RPMI7951 (cell line): ENCODE data around the gene IL20RA. TPM values are rescaled to one million over a fixed set of nuclear protein-coding genes. Genes with fewer than 3 reads are reported as not detected.
A peak's percentile ranks its signal among the peaks of the same experiment; 100 is the strongest.

Experiments used
- DNase-seq: peaks from one replicate; pipeline ENCODE4 v3.0.0-alpha.2; 2012; ENCODE audit warnings: low read depth
- total RNA-seq: library from RNA; depleted of rRNA; stranded (reverse); fragments of >200 nt; shearing (Covaris generic); gene quantifications from 2 replicates; pipeline ENCODE4 v1.2.3, GENCODE V29; 2014

Gene IL20RA
- total RNA-seq, 1 experiment from 2014 or later, result not detected

DNA sequence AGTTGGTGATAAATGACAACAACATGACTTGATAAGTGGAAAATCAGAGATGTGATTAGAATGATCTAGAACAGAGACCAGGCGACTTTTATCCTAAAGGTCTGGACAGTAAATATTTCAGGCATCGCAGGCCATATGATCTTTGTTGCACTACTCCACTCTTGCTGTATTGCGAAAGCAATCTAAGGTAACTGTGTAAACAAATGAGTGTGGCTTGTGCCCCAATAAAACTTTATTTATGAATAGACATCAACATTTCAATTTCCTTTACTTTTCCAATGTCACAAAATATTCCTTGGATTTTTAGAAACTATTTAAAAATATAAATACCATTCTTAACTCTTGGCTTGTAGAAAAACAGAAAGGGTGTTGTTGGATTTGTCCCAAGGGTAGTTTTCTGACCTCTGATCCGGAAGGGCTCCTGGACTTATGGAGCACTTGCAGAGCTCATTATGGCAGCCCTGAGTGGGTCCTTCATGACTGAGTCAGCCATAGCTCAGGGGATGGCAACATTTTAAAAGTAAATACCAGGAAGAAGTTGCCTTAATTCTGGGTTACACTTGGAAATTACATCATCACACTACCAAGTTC is 34.5 kb downstream of the IL20RA start:
- no peak for DNase-seq

GRCh38 chr6:137008204-137008603 is 36.6 kb downstream of the IL20RA start:
- DNase-seq, result no peak

DNA sequence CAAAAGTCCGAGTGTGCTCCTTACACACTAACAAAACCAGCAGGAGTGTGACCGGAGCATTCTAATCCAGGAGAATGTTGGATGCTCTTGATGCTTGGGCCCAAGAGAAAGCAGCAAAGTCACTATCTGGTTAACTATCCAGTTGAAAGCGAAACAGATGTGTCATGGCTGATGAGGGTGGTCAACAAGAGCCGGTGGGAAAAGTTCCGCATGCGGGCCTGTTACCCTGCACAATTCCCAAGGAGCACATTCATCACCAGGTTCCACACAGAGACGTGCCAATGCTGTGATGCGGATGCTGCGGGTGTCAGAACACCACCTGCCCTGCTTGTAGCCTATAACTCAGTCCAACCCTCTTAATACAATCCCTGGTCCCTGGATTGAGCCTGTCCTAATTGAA is 38.7 kb downstream of the IL20RA start:
- DNase-seq, result no peak

GRCh38 chr6:137005073-137005472 is 39.7 kb downstream of the IL20RA start:
- no peak for DNase-seq

GRCh38 chr6:137002505-137002904 is 42.3 kb downstream of the IL20RA start:
- no peak for DNase-seq

DNA sequence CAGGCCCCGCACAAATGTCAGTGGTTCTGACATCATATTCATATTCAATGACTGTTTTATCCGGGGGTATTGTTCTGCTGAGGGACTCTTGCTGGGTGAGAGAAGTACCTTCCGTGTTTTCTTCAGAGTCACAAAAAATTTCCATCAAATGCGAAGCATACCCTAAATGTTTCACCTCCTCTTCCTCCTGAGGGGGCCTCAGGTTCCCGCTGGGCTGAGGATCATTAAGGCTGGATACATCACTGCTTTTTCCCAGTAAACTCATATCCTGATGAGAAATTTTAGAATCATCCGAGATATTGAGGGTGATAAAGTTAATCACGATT is 42.8 kb downstream of the IL20RA start:
- DNase-seq, result no peak

DNA sequence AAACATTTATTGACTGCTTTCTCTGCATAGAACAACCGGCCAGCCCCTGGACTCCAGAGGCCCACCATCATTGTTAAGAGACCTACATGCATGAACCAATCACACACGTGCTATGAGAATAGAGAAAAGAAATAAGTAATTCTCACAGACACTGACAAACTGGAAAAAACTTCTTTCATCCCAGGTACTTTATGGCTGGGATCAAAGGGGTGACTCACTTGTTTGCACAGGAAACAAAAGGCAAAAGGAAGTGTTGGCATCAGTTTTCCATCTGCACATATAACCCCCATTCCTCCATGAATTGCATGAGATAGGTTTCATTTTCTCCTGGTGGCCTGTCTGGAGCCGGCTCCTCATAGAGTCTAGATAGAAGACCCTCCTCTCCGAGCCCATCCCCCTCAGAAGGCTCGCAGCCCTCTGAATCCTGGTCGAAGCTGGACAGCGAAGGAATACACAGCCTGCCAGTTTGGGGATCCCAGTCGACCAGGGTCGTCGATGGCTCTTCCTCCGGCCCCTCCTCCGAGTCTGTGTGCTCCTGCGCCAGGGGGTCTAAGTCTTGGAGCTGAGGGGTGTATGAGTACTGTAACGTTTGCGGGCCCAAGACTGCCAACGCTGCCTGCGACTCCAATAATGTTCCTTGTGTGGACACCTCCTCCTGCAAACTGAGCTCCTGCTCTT is 43.3 kb downstream of the IL20RA start:
- DNase-seq, result peak; percentile 20

DNA sequence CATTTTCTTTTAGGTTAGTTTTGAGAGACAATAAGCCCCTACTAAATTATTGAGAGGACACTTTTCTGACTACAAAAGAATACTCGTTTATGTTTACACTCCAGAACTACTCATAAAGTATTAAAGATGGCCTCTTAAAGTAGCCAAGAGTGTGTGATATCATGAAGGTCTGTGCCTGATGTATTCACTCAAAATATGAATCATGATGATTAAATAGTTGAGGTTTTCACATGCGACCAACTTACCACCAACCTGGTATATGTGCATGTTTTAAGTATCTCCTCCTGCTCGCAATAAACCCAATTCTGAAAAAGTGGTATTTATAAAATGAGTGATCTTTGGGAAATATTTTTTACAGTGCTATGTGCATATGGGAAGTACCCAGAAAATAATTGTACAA is 43.9 kb downstream of the IL20RA start:
- DNase-seq, result no peak

GRCh38 chr6:136995521-136995920 is 49.2 kb downstream of the IL20RA start:
- DNase-seq, result no peak

DNA sequence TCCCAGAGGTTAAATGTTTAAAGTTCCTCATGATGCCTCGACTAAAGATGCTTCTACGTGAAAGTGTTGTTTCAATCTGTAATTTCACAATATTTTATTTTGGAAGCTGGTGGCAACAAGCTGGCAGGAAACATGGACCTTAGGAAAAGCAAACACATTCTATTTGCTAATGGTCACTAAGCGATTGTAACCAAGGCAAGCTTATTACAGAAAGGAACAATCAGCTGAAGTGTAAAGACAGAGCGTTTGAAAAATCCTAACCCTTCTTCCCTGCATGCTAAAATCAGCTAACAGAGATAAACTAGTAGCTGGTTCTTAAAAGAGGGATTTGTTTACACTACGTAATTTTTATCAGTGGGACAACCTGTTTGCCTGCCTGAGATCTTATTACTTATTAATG is 50.0 kb downstream of the IL20RA start:
- no peak for DNase-seq

DNA sequence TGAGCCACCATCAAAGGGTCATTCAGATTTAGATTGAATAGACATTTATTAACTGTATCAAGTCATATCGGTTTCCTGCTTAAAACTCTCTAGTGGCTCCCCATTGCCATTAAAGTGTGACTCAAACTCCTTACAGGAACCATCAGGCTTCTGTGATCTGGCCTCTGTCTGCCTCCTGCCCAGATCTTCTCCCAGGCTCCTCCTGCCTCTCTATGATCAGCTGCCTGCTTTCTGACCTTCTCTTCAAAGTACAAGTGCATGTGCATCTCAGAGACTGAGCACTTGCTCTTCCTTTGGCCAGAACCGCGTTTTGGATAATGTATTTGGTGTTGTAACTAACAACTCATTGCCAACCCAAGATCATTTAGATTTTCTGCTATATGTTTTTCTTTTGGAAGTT is 52.7 kb downstream of the IL20RA start:
- no peak for DNase-seq

DNA sequence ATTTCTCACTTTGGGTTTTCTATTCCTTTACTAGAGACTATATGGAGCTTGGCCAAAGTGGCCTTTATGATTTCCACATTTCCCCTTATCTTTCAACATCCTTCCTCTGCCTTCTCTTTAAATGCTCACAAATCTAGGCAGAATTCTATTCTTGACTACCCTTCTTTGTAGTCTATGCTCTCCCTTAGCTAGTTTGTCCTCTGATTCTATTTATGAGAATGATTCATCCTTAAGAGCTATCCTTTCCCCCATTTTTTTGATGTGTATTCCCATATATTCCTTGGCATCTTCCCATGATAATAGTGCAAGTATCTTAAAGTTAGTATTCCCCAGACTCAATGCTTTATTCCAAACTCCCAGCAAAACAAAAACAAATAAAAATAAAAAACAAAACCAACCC is 53.1 kb downstream of the IL20RA start:
- DNase-seq, result no peak

DNA sequence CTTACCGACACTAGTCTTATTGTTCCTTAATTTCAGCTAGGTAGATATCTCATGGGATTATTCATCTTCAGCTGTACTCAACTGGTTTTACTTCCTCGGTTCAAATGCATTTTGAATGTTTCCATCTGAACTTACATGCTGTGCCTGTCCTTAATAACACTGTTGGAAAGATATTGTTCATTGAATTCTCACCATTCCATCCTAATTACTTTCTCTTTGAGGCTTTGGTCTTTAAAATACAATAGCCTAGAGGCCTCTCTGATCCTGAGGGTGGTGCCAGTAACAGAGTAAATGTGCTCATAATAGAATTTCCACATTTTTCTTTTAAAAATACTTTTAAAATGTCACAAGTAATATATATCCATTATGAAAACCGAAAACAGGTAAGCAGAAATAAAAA is 54.0 kb downstream of the IL20RA start:
- no peak for DNase-seq

DNA sequence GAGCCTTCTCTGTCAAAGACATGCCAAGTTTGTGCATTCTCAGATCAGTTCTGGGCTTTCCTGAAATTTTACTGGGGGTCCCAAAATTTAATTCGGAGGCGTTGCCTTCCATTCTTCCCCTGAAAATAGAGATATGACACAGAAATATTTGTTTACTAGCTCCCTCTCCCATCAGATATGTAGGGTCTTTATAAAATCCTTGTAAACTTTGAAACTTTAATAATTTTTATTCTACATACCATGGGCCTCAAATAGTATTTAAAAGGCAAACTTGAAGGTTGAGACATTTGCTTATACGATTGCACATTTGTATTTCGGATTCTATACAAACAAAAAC is 54.6 kb downstream of the IL20RA start:
- DNase-seq, result no peak

DNA sequence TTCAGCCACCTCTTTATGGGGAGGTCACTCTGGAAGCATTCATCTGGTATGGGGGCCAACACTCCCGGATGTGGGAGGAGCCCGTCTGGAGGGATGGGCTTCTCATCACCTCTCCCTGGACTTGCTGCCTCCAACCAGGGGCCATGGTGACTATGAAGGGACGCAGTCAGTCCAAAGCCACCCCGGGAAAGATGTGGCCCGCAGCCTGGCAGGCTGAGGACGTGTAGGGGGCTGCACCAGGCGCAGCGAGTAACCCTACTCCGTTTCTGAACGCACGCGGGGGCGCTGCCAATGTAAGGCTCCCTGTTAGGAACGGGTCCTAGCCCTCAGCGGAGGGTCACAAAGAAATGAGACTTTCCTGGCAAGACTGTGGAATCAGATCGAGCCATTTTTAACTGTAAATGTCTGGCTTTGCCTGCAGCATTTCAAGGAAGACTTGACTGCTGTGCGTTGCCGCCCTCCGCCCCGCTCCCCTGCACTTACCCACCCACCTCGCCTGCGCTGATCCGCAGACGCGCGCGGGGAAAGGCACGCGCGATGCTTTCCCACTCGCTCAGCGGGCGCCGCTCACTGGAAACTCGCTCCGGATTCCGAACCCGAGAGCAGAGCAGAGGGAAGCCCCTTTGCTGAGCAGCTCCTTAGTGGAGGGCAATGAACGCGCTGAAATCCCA is 55.1 kb downstream of the IL20RA start:
- DNase-seq, result no peak

DNA sequence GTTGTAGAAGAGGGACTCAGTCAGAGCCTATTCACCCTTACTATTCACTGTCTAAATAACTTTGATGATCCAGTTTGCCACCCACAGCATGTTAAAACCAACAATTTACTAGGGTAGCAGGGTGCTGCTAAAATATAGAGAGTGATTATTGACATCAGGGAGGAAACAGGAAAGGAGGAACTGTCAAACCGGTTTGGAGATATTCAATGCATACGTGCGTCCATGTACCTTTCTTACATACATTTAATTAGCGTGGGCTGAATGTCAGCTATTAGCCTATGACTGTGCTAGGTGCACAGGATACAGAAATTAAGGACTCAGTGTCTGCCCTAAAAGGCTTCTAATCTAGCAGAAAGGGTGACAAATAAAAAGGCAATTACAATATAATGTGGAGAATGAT is 57.2 kb downstream of the IL20RA start:
- DNase-seq, result no peak

DNA sequence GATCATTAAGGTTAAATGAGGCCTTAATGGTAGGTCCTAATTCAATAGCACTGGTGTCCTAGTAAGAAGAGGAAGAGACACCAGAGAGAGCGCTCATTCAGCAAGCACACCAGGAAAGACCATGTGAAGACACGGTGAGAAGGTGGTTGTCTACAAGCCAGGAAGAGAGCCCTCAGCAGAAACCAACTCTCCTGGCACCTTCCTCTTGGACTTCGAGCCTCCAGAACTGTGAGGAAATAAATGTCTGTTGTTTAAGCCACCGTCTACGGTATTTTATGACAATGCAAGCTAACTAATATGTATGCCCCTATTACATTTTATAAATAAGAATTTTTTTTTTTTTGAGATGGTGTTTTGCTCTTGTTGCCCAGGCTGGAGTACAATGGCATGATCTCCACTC is 59.3 kb downstream of the IL20RA start:
- DNase-seq, result no peak

- no peak for DNase-seq
Measured at GRCh38 chr6:136984578-136984977, 60.2 kb downstream of the IL20RA start.

DNA sequence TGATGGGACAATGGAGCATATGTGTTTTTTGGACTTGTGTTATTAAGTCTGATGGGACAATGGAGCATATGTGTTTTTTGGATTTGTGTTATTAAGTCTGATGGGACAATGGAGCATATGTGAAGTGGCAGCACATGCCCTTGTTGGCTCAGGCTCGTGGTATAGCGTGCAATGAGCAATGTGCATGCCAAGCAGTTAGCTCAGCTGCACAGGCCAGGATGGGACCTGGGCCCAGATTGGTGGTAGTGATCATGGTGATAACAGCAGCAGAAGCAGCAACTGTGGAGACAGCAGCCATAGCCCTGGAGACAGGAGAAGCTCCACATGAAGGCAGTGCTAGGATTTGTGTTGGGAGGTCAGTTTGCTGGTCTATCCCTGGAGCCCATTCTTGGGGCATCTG is 61.1 kb downstream of the IL20RA start:
- no peak for DNase-seq

DNA sequence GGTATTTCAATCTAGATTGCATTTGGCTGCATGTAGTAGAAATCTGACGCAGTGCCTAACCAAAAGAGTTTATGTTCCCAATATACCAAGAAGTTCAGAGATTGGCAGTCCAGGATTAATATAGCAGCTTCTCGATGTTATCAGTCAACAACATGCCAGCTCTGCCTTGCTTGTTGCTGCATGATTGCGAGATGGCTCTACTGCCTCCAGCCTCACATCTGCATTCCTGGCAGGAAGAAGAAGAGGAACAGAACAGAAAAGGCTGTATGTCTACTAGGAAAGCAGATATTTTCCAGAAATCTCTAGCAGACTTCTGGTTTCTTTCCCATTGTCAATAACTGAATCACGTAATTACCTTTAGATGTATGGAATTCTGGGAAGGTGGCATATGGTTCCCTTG is 61.8 kb downstream of the IL20RA start:
- DNase-seq, result no peak

GRCh38 chr6:136980070-136980469 is 64.7 kb downstream of the IL20RA start:
- no peak for DNase-seq

DNA sequence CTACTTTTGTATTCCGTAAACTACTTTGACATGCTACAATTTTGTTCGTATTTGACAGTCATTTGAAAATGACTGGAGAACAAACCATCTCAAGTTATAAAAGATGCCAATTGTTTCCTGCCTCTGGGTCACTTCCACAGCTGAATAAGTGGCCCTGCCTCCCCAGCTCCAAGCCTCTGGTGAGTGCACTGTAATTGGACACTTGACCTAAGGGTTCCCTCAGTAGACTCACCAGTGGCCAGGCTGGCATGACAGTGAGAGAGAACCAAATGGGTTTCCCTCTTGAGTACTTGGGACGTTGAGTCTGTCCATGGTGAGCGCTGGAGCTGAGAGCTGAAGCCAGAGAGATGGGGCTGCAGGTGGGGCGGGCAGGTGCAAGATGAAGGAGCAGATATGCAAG is 65.6 kb downstream of the IL20RA start:
- DNase-seq, result no peak

DNA sequence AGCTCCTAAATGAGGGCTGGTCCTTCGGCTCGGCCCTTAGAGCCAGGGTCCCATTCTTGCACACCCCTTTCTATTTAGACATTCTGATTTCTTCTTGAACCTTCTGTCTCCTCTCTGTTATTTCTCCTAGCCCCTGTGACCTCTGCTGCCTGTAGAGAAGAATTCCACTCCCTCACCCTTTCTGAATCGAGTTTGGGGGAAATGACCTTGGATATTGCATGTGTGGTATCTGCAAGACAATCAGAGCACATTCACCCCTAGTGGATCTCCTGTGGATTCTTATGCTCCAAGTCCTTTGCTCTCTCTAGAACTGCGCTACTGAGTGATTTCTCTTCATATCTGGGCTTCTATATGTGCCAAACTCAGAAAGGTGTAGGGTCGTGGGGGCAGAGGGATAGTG is 67.7 kb downstream of the IL20RA start:
- DNase-seq, result no peak
